ENCODE data around the gene WDR36.

DNA sequence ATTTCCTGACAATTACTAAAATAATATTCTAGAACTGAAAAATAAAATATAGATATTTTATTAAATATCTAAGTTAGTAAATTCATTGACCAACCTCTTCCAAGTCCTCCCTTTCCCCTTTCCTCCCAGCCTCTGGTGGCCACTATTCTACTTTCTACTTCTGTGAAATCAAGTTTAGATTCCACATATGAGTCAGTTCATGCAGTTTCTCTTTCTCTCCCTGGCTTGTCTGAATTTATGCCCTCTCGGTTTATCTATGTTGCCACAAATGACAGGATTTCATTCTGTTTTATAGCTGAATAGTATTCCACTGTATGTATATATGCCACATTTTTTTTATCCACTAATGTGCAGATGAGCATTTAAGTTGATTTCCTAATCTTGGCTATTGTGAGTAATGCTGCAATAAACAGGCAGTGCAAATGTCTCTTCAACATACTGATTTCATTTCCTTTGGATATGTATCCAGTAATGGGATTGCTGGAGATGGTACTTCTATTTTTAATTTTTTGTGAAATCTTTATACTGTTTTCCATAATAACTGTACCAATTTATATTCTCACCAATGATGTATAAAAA lies 52.3 kb downstream of the WDR36 start:
- TF ChIP-seq, protein P1, sequence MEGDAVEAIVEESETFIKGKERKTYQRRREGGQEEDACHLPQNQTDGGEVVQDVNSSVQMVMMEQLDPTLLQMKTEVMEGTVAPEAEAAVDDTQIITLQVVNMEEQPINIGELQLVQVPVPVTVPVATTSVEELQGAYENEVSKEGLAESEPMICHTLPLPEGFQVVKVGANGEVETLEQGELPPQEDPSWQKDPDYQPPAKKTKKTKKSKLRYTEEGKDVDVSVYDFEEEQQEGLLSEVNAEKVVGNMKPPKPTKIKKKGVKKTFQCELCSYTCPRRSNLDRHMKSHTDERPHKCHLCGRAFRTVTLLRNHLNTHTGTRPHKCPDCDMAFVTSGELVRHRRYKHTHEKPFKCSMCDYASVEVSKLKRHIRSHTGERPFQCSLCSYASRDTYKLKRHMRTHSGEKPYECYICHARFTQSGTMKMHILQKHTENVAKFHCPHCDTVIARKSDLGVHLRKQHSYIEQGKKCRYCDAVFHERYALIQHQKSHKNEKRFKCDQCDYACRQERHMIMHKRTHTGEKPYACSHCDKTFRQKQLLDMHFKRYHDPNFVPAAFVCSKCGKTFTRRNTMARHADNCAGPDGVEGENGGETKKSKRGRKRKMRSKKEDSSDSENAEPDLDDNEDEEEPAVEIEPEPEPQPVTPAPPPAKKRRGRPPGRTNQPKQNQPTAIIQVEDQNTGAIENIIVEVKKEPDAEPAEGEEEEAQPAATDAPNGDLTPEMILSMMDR (optimal IDR thresholded peaks at IDR 0.05 in 1 of 3, IDR thresholded peaks at IDR 0.05 in 1 of 3, conservative IDR thresholded peaks at IDR 0.05 in 1 of 3; ENCODE audit: extremely low read depth in 1 of 3, insufficient read depth in 2 of 3, low read length in 3 of 3): no peak
- TF ChIP-seq EZH2 (IDR thresholded peaks at IDR 0.05; ENCODE audit: low read length): no peak

Data from keratinocyte (primary cell).